Transverse colon (tissue), 3 donors: ENCODE measurements around the gene SESN1.

Experiments used
- CTCF ChIP-seq, 5 experiments: fragments of 200-600 bp in 3 of 5; fragments of 450-650 bp in 2 of 5; sonication (generic) in 3 of 5; IDR thresholded peaks; 1 replicate in 2 of 5; 2 replicates in 3 of 5; pipeline ENCODE4 v1.5.1; 2016 to 2017; ENCODE audit warnings: antibody characterized with exemption in 5 of 5, inconsistent platforms in 3 of 5, mild to moderate bottlenecking in 2 of 5, moderate library complexity in 1 of 5
- EP300 ChIP-seq: sonication (generic); formaldehyde crosslinking; IDR thresholded peaks from one replicate; pipeline ENCODE4 v1.6.1; 2017; ENCODE audit warnings: antibody characterized with exemption, low read depth
- POLR2A ChIP-seq: fragments of 450-650 bp; IDR thresholded peaks from one replicate; pipeline ENCODE4 v1.6.1; 2016; ENCODE audit warnings: antibody characterized with exemption, mild to moderate bottlenecking, moderate library complexity

- TF ChIP-seq CTCF (IDR thresholded peaks at IDR 0.05) (no peak), EP300 (no peak), POLR2A (no peak)
Observed at GRCh38 chr6:109031416-109031815, 63.2 kb downstream of the SESN1 start.
